ENCODE results near the gene CAPG. TPM values are rescaled to one million over a fixed set of nuclear protein-coding genes. Genes with fewer than 3 reads are reported as not detected.

CAPG gene
- total and polyA plus RNA-seq, 9 of the 15 experiments (the other 6 are each of a cell fraction or from before 2014, with no cell fraction given): 10.6 to 90.4 (median 56.0) TPM

GRCh38 chr2:85354286-85355072 is 55.7 kb downstream of the CAPG start, which contains the start of the genes ELMOD3 and RETSAT (continued):
- TF ChIP-seq NFRKB (IDR thresholded peaks at IDR 0.05; ENCODE audit: low read depth) (no peak), ZBTB17 (CRISPR knock-in tag; IDR thresholded peaks at IDR 0.05) (peak; percentile 26; the same call in 1 of the 2 replicates), ETV5 (CRISPR knock-in tag; IDR thresholded peaks at IDR 0.05; ENCODE audit: low read depth) (peak; percentile 66), MCM2 (IDR thresholded peaks at IDR 0.05; ENCODE audit: low read depth) (no peak), ZNF212 (CRISPR knock-in tag; IDR thresholded peaks at IDR 0.05) (no peak), E4F1 (CRISPR knock-in tag; IDR thresholded peaks at IDR 0.05; ENCODE audit: borderline replicate concordance) (no peak), TAF7 (tag; IDR thresholded peaks at IDR 0.05) (peak; percentile 85), MTA1 (IDR thresholded peaks at IDR 0.05; ENCODE audit: borderline replicate concordance) (0 out of 2 replicates have a peak, but pooled peaks have one; percentile 7), SIN3B (IDR thresholded peaks at IDR 0.05; ENCODE audit: low read depth) (no peak), HDAC2 (IDR thresholded peaks at IDR 0.05) (0 out of 2 replicates have a peak, but pooled peaks have one; percentile 21), ZNF23 (CRISPR knock-in tag; IDR thresholded peaks at IDR 0.05) (no peak), ZNF511 (CRISPR knock-in tag; IDR thresholded peaks at IDR 0.05) (peak; percentile 34; the same call in 1 of the 2 replicates), JUN (IDR thresholded peaks at IDR 0.05; ENCODE audit: borderline replicate concordance, low read depth, low read length) (0 out of 2 replicates have a peak, but pooled peaks have one; percentile 41), JUN (CRISPR knock-in tag; IDR thresholded peaks at IDR 0.05; ENCODE audit: borderline replicate concordance) (no peak), HEY1 (CRISPR knock-in tag; IDR thresholded peaks at IDR 0.05; ENCODE audit: borderline replicate concordance) (peak; percentile 33; the same call in 1 of the 2 replicates), HNRNPL (IDR thresholded peaks at IDR 0.05; ENCODE audit: low read depth, low read length) (0 out of 2 replicates have a peak, but pooled peaks have one; percentile 2), POLR3A (IDR thresholded peaks at IDR 0.05; ENCODE audit: borderline replicate concordance, extremely low read depth, insufficient read depth, insufficient read length) (no peak), ZNF174 (CRISPR knock-in tag; IDR thresholded peaks at IDR 0.05) (no peak), HMG20B (CRISPR knock-in tag; IDR thresholded peaks at IDR 0.05) (no peak), RNF219 (CRISPR knock-in tag; IDR thresholded peaks at IDR 0.05) (no peak), PHF21A (IDR thresholded peaks at IDR 0.05; ENCODE audit: borderline replicate concordance, low read depth) (peak; percentile 73; the same call in 1 of the 2 replicates), TFAP4 (CRISPR knock-in tag; IDR thresholded peaks at IDR 0.05; ENCODE audit: borderline replicate concordance) (peak; percentile 94), ETV1 (tag; conservative IDR thresholded peaks at IDR 0.05; ENCODE audit: low read depth) (peak; percentile 71), ZNF24 (IDR thresholded peaks at IDR 0.05) (peak; percentile 48; the same call in 1 of the 2 replicates)
